HG02870 (cell line): Measurements from ENCODE around the gene XXYLT1.
"Not testable (repeated sequence)": the region's sequence is repeated elsewhere in the genome, so short reads cannot be mapped to it uniquely, and the experiment has no call there.

Experiments used
- ATAC-seq: cut with Tn5 transposase; IDR thresholded peaks from one replicate; pipeline ENCODE4 v1.9.1; 2021; ENCODE audit warnings: mild to moderate bottlenecking, moderate library complexity; ENCODE audit not compliant: unreplicated experiment

The XXYLT1 gene

DNA sequence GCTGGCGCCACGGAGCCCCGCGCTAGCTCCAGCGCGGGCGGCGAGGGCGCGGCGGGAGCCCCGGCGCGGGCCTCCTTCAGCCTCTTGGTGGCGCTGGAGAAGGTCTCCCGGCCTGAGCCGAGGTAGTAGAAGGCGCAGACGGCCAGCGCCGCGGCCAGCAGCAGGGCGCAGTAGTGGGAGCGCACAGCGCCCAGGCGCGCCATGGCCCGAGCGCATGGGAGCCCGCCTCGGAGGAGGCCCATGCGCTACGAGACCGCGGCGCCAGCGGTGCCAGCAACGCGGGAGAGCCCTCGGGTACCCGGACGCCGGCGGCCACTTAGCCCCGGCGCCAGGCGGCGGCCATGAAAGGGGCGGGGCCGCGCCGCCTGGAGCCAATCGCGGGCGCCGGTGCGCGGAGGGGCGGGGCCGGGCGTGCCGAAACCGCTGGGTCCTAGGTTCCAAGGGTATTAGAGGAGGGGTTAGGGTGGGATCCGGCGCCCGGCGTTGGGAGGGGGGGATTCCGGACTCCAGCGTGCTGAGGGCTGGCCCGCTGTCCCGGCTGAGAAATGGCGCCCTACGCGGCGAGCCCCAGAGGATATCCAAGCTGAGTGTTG lies at the start of gene XXYLT1:
XXYLT1 (minus strand) TSS at position 343 of the 593 bp plus-strand sequence; CDS start at position 242, 101 bp downstream.
- peak; percentile 82 for ATAC-seq

DNA sequence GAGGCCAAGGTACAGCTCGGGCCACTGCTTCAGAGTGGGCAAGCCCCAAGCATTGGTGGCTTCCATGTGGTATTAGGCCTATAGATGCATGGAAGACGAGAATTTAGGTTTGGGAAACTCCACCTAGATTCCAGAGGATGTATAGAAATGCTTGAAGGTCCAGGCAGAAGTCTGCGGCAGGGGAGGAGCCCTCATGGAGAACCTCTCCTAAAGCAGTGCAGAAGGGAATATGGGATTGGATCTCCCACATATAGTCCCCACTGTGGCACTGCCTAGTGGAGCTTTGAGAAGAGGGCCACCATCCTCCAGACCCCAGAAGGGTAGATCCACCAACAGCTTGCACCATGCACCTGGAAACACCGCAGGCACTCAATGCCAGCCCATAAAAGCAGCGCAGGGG lies 48.1 kb upstream of the XXYLT1 start:
- no peak for ATAC-seq

GRCh38 chr3:195312714-195313113 lies 41.8 kb upstream of the XXYLT1 start:
- no peak for ATAC-seq

DNA sequence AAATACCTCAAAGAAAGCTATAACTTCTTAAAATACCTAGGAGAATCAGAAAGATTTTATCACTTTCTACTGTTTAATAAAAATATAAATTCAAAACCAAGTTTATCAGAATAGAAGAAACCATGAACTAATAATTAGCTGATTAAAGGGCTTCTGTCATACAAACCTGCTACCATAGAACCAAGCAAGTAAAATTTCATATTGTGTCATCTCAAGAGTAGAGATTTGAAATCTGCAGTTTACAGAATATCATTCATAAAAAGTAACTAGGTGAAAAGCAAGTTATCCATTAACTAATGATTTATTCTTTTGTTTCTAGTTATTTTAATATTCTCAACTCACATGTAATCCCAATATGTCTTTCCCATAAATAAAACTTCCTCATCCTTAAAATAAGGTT lies 36.8 kb upstream of the XXYLT1 start:
- ATAC-seq = no peak

DNA sequence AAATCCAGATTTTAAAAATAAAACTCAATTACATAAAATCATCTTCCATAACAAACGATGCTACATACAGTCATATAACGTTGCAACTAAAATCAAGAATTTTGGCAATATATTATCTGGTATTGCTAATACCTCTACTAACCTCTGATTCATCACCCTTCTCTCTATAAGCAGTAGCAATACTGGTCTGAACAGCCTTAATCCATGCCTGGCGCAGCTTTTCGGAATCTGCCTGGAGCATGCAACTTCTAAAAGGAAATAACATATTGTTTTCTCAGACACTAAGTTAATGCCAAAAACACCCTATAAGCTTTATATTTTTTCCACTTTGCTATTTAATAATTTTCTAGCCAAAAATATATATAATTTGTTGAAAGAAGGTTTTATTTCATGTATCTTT lies 35.4 kb upstream of the XXYLT1 start:
- ATAC-seq = no peak

- no peak for ATAC-seq
Observed at GRCh38 chr3:195302431-195302830, 31.5 kb upstream of the XXYLT1 start.

DNA sequence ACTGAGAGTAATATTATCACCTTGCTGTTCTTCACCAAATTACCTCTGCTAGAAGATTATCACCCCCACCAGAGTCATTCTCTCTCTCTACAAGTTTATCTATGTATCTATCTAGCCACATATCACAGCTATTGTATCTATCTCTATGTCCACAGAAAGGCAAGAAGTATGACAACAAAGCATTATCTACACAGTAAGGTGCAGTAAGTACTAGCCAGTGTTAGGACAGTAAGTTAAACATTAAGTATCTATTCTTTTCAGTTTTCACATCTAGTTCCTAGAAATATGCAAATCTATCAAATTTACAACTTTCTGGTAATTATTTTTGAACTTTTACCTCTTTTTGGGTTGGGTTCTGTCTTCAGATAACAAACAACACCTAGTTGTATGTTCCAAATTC lies 26.5 kb upstream of the XXYLT1 start:
- no peak for ATAC-seq

GRCh38 chr3:195296662-195297061 lies 25.7 kb upstream of the XXYLT1 start:
- ATAC-seq = no peak

DNA sequence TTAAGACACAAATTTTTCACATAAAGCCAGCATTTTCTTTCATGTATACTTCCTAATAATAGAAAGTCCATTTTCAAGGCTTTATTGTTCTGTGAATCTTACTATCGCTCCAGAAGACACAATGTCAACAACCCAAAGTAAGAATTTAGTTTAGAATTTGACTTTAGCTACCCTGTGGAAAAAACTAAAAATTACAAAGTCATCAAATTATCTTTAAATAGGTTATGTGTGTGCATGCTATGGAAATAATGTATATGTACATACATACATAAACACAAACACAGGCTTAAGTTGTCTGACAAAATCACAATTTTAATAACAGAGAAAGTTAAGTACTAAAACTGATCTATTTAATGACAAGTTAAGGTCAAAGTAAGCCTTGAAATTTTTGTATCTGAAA lies 20.2 kb upstream of the XXYLT1 start:
- no peak for ATAC-seq

GRCh38 chr3:195290643-195291042 lies 19.7 kb upstream of the XXYLT1 start:
- ATAC-seq = not testable (repeated sequence)

DNA sequence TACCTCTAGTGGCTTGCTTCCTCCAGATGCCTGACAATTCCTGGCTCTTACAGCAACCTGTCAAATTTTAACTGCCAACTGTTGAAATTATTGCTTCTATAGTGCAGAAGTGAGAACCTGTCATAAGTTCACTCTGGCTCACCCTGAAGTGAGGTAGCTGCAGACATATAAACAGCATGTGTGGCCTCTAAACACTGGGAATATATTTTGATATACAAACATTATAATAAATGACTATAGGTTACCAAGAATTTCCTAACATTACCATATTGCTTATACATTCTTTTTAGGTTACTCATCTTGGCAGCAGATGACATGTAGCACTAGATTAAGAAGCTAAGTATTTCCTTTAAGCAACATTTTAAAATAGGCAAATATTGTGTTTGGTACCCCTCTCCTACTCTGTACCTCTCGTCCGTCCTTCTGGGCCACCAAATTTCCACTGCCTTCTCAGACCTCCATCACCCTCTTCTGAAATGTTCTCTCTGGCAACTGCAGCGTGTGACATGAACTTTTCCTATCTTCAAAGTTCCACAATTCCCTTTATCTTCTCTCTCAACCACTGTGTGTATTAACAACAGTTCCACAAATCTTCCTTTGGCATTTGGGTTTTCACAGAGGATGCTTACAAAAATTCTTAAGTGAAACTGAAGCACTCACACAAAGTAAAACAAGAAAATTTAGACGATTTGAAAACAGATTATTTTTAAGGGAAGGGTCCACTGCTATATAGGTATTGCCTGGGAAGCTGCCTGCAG lies 15.3 kb upstream of the XXYLT1 start:
- ATAC-seq = no peak

DNA sequence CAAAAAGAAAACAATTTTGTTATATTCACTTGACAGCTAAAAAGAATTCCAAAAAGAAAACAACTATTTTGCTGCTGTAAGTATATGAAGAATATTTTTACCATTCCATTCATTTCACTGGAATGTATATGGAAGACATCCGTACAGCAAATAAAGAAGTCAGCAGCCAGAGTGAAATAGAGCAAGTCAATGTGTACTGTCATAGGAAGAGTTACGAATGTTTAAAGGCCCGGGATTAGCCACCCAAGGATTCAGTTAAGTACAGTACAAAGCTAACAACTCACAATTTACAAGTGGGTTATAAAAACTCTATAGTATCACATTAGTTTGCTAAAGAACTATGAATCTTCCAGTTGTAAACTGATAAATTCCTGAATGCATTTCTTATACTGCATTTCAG lies 14.4 kb upstream of the XXYLT1 start:
- no peak for ATAC-seq

- no peak for ATAC-seq
Observed at GRCh38 chr3:195284842-195285241, 13.9 kb upstream of the XXYLT1 start.

- ATAC-seq = no peak
Observed at GRCh38 chr3:195282961-195283360, 12.0 kb upstream of the XXYLT1 start.

GRCh38 chr3:195274259-195274966 lies 3.5 kb upstream of the XXYLT1 start:
- no peak for ATAC-seq

DNA sequence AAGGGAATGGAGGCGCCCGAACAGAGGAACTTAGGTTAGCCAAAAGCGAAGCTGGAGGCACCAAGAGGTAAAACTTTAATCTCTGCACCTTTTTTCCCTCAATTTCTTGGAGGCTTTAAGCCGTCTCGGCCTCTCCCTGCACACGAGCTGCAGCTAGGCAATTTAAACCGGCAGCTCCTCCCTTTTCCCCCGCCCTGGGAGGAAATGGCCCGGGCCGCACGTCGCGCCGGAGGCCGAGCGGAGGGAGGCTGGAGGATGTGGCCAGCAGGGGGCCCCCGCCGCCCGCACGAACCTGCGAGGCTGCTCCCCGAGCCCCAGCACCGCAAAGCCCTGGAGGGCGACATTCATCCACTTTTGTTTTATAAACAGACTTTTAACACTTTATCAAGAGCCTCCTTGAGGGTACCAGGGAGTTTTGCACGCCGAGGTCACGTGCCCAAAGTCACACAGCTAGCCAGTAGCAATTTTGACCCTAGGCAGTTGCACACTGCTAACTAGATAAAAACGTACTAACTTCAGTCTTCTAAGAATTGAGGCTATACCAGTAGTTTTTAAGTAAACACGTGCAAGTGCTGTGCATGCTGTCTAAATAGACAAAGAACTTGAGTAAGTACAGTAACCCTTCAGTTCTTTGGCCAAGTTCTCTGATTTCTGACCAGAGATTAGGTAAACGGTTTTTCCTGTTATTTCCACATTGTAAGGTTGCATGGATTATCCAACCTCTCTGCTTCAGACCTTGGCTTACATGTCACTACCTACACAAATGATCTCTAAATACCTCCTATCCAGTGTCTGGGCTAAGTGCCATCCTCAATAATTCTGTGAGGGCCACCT lies 668 bp upstream of the XXYLT1 start:
- ATAC-seq = peak; percentile 61

GRCh38 chr3:195270079-195270816 lies 711 bp downstream of the XXYLT1 start:
- peak; percentile 8 for ATAC-seq

GRCh38 chr3:195269375-195270078 lies 1.4 kb downstream of the XXYLT1 start:
- ATAC-seq = no peak

GRCh38 chr3:195268576-195269309 lies 2.2 kb downstream of the XXYLT1 start:
- no peak for ATAC-seq
